ENCODE data around the gene CDX1.

Gene CDX1

DNA sequence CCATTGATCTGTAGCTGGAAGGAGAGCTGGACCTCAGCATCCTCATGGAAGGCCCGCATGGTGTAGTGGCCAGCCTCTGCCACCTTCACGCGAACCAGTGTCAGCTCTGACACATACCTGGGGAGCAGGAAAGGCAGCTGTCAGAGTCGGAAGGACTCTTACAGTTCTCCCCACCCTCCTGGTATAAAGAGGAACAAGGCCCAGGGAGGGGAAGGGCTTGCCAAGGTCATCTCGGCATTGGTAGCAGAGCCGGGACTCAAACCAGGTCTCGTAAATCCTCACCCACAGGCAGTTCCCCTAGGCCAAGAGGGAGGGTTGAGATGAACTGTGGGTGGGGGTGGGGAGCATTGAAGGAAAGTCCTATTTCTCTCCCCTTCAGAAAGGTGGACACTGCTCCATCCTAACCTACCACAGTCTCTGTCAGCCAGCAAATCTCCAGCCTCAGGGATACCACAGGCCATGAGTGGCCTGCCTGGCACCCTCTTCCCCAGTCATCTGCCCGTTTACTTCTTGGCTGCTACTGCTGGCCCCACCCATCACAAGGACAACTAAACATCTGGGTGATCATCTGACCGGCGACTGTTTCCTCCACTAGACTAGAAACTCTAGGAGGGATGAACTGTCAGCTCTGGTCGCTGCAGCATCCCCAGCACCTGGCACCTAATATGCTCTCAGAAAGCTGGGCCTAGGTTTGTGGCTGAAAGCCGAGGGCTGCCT, 34.4 kb upstream of the CDX1 start:
- DNase-seq: no peak

DNA sequence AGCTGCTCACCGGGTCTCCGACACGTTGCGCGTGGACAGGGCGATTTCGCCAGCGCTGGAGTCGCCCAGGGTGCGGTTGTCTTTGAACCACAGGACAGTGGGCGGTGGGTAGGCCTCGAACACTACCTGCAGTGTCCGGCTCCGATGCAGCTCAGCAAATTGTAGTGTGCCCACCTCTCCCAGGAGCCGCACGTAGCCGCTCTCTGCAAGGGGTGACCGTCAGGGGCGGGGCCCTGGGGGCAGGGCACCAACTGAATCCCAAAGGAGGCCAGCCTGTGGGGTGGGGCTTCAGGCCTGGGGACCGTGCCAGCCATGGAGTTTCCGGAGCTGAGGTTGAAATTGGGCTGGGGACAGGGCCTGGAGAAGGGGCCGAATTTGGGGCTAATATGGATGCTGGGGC, 33.8 kb upstream of the CDX1 start:
- no peak for DNase-seq

GRCh38 chr5:150133581-150134197, 32.9 kb upstream of the CDX1 start:
- DNase-seq: no peak

DNA sequence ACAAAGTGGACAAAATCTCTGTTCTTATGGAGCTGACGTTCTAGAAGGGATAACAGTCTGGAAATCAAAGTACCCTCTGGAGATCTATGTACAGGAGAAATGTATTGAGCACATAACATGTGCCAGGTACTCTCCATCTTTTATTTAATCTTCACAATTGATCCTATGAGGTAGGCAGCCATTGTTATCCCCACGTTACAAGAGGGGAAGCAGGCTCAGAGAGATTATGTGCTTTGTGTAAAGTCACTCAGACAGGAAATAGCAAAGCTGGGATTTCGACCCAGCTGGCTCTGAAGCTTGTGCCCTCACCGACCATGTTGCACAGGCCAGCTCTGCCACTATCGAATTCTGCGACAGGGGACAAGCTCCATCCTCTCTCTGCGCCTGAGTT, 32.4 kb upstream of the CDX1 start:
- DNase-seq: no peak

DNA sequence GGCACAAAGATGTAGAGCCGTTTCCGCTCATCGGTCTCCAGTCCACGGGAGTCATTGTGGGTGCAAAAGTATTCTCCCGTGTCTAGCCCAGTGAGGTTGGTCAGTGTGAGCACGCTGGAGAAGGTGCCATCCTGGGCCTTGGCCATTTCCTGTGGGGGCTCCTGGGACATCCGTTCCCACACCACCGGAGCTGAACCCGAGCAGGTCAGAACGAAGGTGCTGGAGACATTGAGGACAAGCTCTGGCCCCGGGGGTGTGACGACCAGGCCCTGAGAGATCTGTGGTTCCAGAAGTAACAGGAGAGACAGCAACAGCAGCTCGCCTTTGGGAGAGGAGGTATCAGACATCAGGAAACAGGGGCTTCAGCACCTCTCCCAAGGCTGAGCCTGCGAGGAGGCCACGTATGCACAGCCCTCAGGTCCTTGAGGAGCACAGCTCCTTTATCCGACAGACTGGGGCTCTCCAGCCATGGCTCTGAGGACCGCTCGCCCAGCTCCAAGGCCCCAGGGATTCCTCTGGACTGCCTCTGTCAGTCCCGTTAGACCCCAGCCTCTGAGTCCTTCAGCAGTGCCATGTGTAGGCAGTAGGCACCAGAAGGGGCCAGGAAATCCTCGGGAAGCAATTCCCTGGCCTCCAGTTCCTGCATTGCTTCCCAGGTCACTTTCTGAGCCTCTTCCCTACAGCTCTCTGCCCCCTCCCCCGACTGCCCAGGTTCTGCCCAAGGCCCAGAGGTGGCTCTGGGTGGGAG, 30.8 kb upstream of the CDX1 start:
- DNase-seq: no peak

DNA sequence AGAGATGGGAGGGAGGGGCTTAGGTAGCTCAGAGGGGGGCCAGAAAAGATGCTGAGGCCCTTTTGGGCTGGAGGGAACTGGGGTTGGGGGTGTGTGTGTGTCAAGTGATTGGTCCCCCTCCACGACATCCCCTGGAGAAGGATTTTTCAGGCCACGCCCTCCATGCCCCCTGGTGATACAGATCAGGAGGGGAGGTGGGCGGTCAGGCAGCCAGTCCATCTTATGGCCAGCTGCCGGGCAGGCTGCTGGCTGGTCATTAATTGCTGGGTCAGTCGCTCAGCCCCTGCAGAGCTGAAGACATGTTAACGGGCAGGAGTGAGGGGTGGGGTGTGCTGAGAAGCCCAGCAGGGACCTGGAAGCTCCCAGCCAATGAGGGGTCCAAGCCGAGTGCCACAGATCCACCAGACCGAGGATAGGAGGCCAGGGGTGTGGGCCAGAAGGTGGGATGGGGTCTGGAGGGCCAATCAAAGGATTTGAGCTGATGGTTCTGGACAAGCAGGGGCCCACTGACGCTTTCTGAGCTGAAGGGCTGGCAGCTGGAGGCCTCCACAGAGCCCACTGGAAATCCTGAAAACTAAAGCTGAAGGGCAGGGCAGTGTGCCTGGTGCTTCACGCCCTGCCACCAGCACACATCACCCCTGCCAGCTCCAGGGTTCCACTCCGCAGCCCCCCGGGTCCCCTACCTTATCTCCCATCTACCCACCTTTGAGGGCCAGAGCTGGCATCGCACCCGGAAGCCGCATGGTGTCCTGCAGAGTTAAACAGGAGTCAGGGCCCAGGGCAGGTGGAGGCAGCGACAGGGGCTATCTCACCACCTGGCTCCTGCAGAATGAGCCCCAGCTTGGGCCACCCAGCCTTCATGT, 30.0 kb upstream of the CDX1 start:
- DNase-seq: no peak

GRCh38 chr5:150137168-150137957, 29.2 kb upstream of the CDX1 start:
- no peak for DNase-seq

DNA sequence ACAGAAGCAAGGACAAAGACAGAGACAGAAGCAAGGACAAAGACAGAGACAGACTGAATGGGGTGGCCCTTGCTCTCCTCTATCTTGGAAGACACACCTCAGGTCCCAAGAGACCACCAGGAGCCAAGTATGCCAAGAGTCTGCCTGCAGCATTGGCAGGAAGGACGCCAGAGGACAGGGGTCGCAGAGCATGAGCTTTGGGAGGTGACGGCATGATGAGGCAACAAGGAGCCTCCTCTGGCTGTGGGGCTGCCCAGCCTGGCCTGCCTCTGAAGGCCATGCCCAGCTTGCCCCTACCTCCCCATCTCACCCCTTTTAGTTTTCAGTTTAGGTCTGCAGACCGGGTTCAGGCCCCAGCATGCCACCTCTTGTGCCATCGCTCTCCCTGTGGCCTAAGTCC, 28.6 kb upstream of the CDX1 start:
- DNase-seq: no peak

DNA sequence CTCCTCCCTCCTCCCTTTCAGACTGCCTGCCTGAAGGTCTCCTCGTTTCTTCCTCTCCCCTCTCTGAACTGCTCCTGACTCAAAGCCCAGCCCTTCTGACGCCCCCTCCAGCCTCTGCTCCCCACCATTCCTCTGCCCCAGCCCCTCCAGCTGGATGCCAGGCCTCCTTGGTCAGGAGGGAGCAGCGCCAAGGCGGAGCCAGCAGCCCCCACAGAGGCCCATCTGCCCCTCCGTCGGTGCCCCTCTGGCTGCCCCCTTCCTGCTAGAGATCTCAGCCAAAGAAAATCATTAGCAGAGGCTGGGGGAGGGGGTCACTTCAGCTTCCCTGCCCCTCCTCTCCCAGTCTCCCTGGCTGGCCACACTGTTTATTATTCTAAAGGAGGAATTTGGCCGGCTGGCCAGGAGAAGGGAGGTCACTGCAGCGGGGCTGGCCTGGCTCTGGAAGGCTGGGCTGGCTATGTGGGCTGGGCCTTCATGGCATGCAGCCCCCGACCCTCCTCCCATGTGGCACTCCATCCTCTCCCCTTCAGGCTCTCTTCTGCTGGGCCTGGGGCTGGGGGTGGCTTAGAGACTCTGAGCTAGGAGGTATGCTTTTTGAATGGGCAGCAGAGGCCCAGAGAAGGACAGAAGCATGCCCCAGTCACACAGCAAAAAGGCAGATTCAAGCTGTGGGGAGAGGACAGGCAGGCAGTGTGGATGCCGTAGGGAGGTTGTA, 27.9 kb upstream of the CDX1 start:
- DNase-seq: no peak

- no peak for DNase-seq
These were observed 27.2 kb upstream of the CDX1 start for GRCh38 chr5:150139334-150139733.

DNA sequence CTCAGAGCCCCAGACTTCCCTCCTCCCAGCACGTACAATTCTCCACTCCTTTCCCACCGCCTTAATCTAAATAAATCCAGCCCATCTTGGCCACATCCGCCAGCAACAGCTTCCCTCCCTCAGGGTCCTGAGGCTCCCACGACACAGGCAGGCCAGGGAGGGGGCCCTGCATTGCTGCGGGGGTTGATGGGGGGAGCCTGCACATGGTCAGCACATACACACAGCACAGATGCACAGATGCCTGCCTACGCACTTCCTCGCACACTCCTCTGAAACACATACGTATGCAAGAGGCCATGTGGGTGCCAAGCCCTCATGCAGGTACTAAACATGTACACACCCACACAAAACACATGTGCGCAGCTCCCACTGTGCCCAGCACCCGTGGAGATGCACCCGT, 25.7 kb upstream of the CDX1 start:
- no peak for DNase-seq

GRCh38 chr5:150141544-150142184, 24.9 kb upstream of the CDX1 start:
- no peak for DNase-seq

- DNase-seq: no peak
These were observed 24.2 kb upstream of the CDX1 start for GRCh38 chr5:150142185-150142958.

GRCh38 chr5:150142959-150143349, 23.6 kb upstream of the CDX1 start:
- DNase-seq: no peak

GRCh38 chr5:150143350-150144245, 23.0 kb upstream of the CDX1 start:
- DNase-seq: no peak

GRCh38 chr5:150144246-150144801, 22.3 kb upstream of the CDX1 start:
- DNase-seq: no peak

- DNase-seq: no peak
These were observed 21.7 kb upstream of the CDX1 start for GRCh38 chr5:150144879-150145278.

DNA sequence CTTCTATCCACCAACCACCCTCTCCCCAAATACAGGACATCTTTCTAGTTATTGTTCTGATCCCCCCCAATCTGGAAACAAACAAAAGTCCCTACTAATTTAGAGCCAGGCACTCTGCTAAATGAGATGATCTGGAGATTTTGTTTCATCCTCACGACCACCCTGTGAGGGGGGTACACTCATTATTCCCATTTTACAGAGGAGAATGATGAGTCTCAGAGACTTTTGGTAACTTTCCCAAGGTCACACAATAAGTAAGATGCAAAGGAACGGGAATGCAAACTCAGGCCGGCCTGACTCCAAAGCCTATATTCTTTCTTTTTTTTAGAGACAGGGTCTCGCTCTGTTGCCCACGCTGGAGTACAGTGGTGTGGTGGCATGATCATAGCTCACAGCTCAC, 20.3 kb upstream of the CDX1 start:
- DNase-seq: no peak

All from effector CD8-positive, alpha-beta T cell (primary cell).